SK-N-SH treated with all-trans-retinoic acid at 6 μM for 48 hours (cell line): ENCODE data around the gene C22orf39.

Source experiments
- ATAC-seq: fragments of 200-7000 bp; cut with Tn5 transposase; 3 replicates; pipeline ENCODE4 v1.9.1; 2020; ENCODE audit warnings: mild to moderate bottlenecking, moderate library complexity
- CSDC2 ChIP-seq: fragments of 250-450 bp; sonication (Bioruptor Pico); IDR thresholded peaks from 2 replicates; pipeline ENCODE4 v1.5.0; 2020; ENCODE audit warnings: mild to moderate bottlenecking, moderate library complexity
- ESRRG ChIP-seq: fragments of 250-450 bp; sonication (Bioruptor Pico); IDR thresholded peaks from 2 replicates; pipeline ENCODE4 v1.6.1; 2021; ENCODE audit warnings: mild to moderate bottlenecking
- GLIS3 ChIP-seq: fragments of 250-450 bp; sonication (Bioruptor Pico); IDR thresholded peaks from 2 replicates; pipeline ENCODE4 v1.5.0; 2020; ENCODE audit warnings: mild to moderate bottlenecking, moderate library complexity
- ISL1 ChIP-seq: fragments of 250-450 bp; sonication (Bioruptor Pico); IDR thresholded peaks from 2 replicates; pipeline ENCODE4 v2.1.2; 2022; ENCODE audit warnings: mild to moderate bottlenecking, moderate library complexity
- OSR1 ChIP-seq: fragments of 250-450 bp; sonication (Bioruptor Pico); IDR thresholded peaks from 2 replicates; pipeline ENCODE4 v1.8.0; 2022; ENCODE audit warnings: moderate library complexity, mild to moderate bottlenecking, inconsistent platforms
- TCF4 ChIP-seq: fragments of 250-450 bp; sonication (Bioruptor Pico); IDR thresholded peaks from 2 replicates; pipeline ENCODE4 v1.8.0; 2021; ENCODE audit warnings: mild to moderate bottlenecking, moderate library complexity, borderline replicate concordance
- TOX ChIP-seq: fragments of 250-450 bp; sonication (Bioruptor Pico); IDR thresholded peaks from 2 replicates; pipeline ENCODE4 v1.8.0; 2021; ENCODE audit warnings: mild to moderate bottlenecking, moderate library complexity, borderline replicate concordance
- ZC3H10 ChIP-seq: fragments of 250-450 bp; sonication (Bioruptor Pico); IDR thresholded peaks from 2 replicates; pipeline ENCODE4 v1.5.1; 2021; ENCODE audit warnings: mild to moderate bottlenecking, moderate library complexity
- ZFP3 ChIP-seq: fragments of 250-450 bp; sonication (Bioruptor Pico); IDR thresholded peaks from 2 replicates; pipeline ENCODE4 v1.5.0; 2020; ENCODE audit warnings: mild to moderate bottlenecking, moderate library complexity
- ZFP30 ChIP-seq: fragments of 450-650 bp; formaldehyde crosslinking; IDR thresholded peaks from 2 replicates; pipeline ENCODE4 v1.5.0; 2022; ENCODE audit warnings: mild to moderate bottlenecking, moderate library complexity
- ZNF565 ChIP-seq: fragments of 450-650 bp; formaldehyde crosslinking; conservative IDR thresholded peaks from 2 replicates; pipeline ENCODE4 v1.5.0; 2020; ENCODE audit warnings: low read depth, mild to moderate bottlenecking, moderate library complexity
- ZNF8 ChIP-seq: fragments of 450-650 bp; formaldehyde crosslinking; IDR thresholded peaks from 2 replicates; pipeline ENCODE4 v1.5.0; 2020; ENCODE audit warnings: mild to moderate bottlenecking, moderate library complexity
- TF ChIP-seq, protein P1 (sequence below): fragments of 250-450 bp; sonication (Bioruptor Pico); IDR thresholded peaks from 2 replicates; pipeline ENCODE4 v1.8.0; 2021; ENCODE audit warnings: low read depth, mild to moderate bottlenecking, moderate library complexity, borderline replicate concordance
- TF ChIP-seq, protein P2 (sequence below): fragments of 250-450 bp; sonication (Bioruptor Pico); IDR thresholded peaks from 2 replicates; pipeline ENCODE4 v1.5.0; 2020; ENCODE audit warnings: mild to moderate bottlenecking, moderate library complexity
- TF ChIP-seq, protein P3 (sequence below): fragments of 250-450 bp; sonication (Bioruptor Pico); IDR thresholded peaks from 2 replicates; pipeline ENCODE4 v1.8.0; 2020; ENCODE audit warnings: mild to moderate bottlenecking, moderate library complexity, borderline replicate concordance
- TF ChIP-seq, protein P4 (sequence below): fragments of 250-450 bp; sonication (Bioruptor Pico); IDR thresholded peaks from 2 replicates; pipeline ENCODE4 v1.5.1; 2021; ENCODE audit warnings: mild to moderate bottlenecking, moderate library complexity

C22orf39 gene

DNA sequence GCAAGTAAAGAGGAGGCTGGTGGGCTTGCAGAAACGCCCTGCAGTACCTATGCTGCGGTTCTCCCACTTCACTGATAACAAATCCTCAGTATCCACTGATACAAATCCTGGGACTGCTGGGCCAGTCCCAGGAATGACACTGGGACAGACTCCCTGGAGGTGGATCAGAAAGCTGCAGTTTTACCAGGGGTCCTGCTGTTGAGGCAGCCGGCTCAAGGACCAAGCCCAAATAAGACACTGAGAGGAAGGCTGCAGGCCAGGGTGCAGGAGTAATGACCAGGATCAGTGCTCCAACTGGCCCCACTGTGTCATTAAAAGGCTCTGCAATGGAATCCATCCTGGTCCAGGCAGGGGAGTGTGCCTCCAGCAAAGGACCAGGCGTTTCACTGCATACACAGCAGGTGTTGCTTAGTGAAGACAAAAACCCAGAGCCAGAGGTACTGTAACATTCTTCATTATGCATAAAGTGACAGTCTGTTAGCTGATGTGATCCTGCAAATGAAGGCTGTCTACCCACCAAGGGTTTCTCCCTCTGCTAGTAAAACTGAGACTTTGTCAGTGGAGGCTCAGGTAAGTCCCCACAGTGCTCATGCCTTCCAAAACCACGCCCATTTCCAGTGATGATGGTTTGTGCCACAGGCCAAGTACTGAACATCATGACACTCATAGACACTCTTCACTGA, 1.4 kb upstream of the C22orf39 start:
- TF ChIP-seq, protein P1, sequence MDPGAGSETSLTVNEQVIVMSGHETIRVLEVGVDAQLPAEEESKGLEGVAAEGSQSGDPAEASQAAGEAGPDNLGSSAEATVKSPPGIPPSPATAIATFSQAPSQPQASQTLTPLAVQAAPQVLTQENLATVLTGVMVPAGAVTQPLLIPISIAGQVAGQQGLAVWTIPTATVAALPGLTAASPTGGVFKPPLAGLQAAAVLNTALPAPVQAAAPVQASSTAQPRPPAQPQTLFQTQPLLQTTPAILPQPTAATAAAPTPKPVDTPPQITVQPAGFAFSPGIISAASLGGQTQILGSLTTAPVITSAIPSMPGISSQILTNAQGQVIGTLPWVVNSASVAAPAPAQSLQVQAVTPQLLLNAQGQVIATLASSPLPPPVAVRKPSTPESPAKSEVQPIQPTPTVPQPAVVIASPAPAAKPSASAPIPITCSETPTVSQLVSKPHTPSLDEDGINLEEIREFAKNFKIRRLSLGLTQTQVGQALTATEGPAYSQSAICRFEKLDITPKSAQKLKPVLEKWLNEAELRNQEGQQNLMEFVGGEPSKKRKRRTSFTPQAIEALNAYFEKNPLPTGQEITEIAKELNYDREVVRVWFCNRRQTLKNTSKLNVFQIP (CRISPR knock-in tag): no peak
- TF ChIP-seq, protein P2, sequence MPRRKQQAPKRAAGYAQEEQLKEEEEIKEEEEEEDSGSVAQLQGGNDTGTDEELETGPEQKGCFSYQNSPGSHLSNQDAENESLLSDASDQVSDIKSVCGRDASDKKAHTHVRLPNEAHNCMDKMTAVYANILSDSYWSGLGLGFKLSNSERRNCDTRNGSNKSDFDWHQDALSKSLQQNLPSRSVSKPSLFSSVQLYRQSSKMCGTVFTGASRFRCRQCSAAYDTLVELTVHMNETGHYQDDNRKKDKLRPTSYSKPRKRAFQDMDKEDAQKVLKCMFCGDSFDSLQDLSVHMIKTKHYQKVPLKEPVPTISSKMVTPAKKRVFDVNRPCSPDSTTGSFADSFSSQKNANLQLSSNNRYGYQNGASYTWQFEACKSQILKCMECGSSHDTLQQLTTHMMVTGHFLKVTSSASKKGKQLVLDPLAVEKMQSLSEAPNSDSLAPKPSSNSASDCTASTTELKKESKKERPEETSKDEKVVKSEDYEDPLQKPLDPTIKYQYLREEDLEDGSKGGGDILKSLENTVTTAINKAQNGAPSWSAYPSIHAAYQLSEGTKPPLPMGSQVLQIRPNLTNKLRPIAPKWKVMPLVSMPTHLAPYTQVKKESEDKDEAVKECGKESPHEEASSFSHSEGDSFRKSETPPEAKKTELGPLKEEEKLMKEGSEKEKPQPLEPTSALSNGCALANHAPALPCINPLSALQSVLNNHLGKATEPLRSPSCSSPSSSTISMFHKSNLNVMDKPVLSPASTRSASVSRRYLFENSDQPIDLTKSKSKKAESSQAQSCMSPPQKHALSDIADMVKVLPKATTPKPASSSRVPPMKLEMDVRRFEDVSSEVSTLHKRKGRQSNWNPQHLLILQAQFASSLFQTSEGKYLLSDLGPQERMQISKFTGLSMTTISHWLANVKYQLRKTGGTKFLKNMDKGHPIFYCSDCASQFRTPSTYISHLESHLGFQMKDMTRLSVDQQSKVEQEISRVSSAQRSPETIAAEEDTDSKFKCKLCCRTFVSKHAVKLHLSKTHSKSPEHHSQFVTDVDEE: no peak
- TF ChIP-seq TCF4 (CRISPR knock-in tag): no peak
- TF ChIP-seq, all 23 proteins: peak for 0
- no peak for ATAC-seq

DNA sequence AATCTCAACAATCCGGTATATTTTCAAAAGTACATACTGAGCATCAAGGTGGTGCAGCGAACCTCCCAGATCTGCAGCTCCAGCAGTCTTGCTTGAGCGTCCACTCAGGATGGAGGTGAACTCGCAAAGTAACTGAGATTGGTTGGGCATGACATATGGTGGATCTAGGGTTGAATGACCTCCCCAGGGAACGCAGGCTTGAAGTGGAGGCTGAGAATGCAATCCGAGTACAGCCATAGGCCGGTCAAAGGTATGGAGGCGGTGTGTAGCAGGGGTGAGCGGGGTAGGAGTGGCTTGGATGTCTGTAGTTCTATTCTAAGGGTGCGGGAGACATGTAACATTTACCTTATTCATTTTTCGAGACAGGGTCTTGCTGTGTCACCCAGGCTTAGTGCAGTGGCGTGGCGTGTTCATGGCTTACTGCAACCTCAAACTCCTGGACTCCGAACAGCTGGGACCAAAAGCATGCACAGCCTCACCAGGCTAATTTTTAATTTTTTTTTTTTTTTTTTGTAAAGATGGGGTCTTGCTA, 631 bp upstream of the C22orf39 start:
- TF ChIP-seq GLIS3 (CRISPR knock-in tag): no peak
- no peak for TF ChIP-seq ISL1
- TF ChIP-seq TOX (CRISPR knock-in tag): no peak
- TF ChIP-seq CSDC2 (CRISPR knock-in tag): no peak
- TF ChIP-seq, protein P2: no peak
- no peak for TF ChIP-seq ESRRG (CRISPR knock-in tag)
- TF ChIP-seq ZNF565: no peak
- TF ChIP-seq ZNF8 (CRISPR knock-in tag): no peak
- TF ChIP-seq ZC3H10 (CRISPR knock-in tag): no peak
- TF ChIP-seq, protein P3, sequence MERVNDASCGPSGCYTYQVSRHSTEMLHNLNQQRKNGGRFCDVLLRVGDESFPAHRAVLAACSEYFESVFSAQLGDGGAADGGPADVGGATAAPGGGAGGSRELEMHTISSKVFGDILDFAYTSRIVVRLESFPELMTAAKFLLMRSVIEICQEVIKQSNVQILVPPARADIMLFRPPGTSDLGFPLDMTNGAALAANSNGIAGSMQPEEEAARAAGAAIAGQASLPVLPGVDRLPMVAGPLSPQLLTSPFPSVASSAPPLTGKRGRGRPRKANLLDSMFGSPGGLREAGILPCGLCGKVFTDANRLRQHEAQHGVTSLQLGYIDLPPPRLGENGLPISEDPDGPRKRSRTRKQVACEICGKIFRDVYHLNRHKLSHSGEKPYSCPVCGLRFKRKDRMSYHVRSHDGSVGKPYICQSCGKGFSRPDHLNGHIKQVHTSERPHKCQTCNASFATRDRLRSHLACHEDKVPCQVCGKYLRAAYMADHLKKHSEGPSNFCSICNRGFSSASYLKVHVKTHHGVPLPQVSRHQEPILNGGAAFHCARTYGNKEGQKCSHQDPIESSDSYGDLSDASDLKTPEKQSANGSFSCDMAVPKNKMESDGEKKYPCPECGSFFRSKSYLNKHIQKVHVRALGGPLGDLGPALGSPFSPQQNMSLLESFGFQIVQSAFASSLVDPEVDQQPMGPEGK (CRISPR knock-in tag): no peak
- TF ChIP-seq, protein P4, sequence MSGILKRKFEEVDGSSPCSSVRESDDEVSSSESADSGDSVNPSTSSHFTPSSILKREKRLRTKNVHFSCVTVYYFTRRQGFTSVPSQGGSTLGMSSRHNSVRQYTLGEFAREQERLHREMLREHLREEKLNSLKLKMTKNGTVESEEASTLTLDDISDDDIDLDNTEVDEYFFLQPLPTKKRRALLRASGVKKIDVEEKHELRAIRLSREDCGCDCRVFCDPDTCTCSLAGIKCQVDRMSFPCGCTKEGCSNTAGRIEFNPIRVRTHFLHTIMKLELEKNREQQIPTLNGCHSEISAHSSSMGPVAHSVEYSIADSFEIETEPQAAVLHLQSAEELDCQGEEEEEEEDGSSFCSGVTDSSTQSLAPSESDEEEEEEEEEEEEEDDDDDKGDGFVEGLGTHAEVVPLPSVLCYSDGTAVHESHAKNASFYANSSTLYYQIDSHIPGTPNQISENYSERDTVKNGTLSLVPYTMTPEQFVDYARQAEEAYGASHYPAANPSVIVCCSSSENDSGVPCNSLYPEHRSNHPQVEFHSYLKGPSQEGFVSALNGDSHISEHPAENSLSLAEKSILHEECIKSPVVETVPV: no peak
- TF ChIP-seq, protein P1 (CRISPR knock-in tag): no peak
- no peak for TF ChIP-seq ZFP3 (CRISPR knock-in tag)
- TF ChIP-seq OSR1 (CRISPR knock-in tag): no peak
- TF ChIP-seq ZFP30 (CRISPR knock-in tag): no peak
- TF ChIP-seq, all 23 proteins: peak for 0
- peak; percentile 79 for ATAC-seq
